Peyer's patch (tissue), 4 donors: ENCODE results near the gene PAQR3.

ENCODE experiments used
- CTCF ChIP-seq, 6 experiments: fragments of 450-650 bp in 4 of 6; fragments of 200-600 bp in 2 of 6; sonication (generic) in 1 of 6; IDR thresholded peaks; one replicate each; pipeline ENCODE4 v1.5.1; 2017 to 2019; ENCODE audit warnings: antibody characterized with exemption in 6 of 6, mild to moderate bottlenecking in 3 of 6, moderate library complexity in 1 of 6
- POLR2A ChIP-seq, 2 donors: fragments of 450-650 bp; IDR thresholded peaks; one replicate each; pipeline ENCODE4 v1.5.1; 2017; ENCODE audit warnings: antibody characterized with exemption in 2 of 2, mild to moderate bottlenecking in 2 of 2, moderate library complexity in 2 of 2

- peak; percentile 65 to 89 (median 81) for TF ChIP-seq CTCF (IDR thresholded peaks at IDR 0.05)
- no peak for TF ChIP-seq POLR2A (IDR thresholded peaks at IDR 0.05)
These were observed 74.7 kb downstream of the PAQR3 start for GRCh38 chr4:78864405-78865024.
